Activated CD4-positive, alpha-beta memory T cell treated with anti-CD3 and anti-CD28 coated beads for 36 hours (primary cell): ENCODE results near the gene RBM22. TPM values are rescaled to one million over a fixed set of nuclear protein-coding genes. Genes with fewer than 3 reads are reported as not detected.

Experiments
- CTCF ChIA-PET: fragments of 350-600 bp; sonication (Branson Sonifier 250); formaldehyde crosslinking; loops from one replicate; lab custom pipeline; 2021; ENCODE audit warnings: antibody characterized with exemption, inconsistent platforms; lab: Charles Lee
- POLR2A ChIA-PET: fragments of 350-600 bp; sonication (Branson Sonifier 250); formaldehyde crosslinking; loops from one replicate; lab custom pipeline; 2021; ENCODE audit warnings: antibody characterized with exemption; lab: Charles Lee
- DNase-seq: peaks from one replicate; pipeline ENCODE4 v3.0.0-alpha.2; 2020
- H3K27ac Mint-ChIP-seq: one replicate; pipeline ENCODE4 v1.8.0; 2021; ENCODE audit warnings: mixed read lengths
- H3K27me3 Mint-ChIP-seq: one replicate; pipeline ENCODE4 v1.8.0; 2021; ENCODE audit warnings: mixed read lengths
- H3K36me3 Mint-ChIP-seq: one replicate; pipeline ENCODE4 v1.8.0; 2021; ENCODE audit warnings: mixed read lengths
- H3K4me1 Mint-ChIP-seq: one replicate; pipeline ENCODE4 v1.8.0; 2021; ENCODE audit warnings: low read depth, mixed read lengths
- H3K4me3 Mint-ChIP-seq: one replicate; pipeline ENCODE4 v1.8.0; 2021; ENCODE audit warnings: mild to moderate bottlenecking, mixed read lengths
- H3K9me3 Mint-ChIP-seq: one replicate; pipeline ENCODE4 v1.8.0; 2021; ENCODE audit warnings: mixed read lengths
- intact Hi-C: fragments of 100-400 bp; cut with micrococcal nuclease; formaldehyde crosslinking; loops from one replicate; pipeline ENCODE4 v1.15.1; 2023
- total RNA-seq, 2 experiments: library from RNA; stranded (reverse); gene quantifications; one replicate each; pipeline ENCODE4 v1.2.3, GENCODE V29; 2021

The RBM22 gene
- total RNA-seq, 2 experiments from 2014 or later, result 59.6 to 66.4 TPM

DNA sequence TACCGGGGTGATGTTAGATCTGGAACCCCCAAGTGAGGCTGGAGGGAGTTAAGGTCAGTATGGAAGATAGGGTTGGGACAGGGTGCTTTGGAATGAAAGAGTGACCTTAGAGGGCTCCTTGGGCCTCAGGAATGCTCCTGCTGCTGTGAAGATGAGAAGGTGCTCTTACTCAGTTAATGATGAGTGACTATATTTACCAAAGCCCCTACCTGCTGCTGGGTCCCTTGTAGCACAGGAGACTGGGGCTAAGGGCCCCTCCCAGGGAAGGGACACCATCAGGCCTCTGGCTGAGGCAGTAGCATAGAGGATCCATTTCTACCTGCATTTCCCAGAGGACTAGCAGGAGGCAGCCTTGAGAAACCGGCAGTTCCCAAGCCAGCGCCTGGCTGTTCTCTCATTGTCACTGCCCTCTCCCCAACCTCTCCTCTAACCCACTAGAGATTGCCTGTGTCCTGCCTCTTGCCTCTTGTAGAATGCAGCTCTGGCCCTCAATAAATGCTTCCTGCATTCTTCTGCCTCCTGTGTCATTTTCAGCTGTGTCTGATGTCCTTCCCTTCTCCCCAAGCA is 42.1 kb downstream of the RBM22 start:
- Mint-ChIP-seq H3K4me1 (peaks cover 2% of the 10 kb centered on the region), H3K9me3 (no peaks in the 10 kb centered on the region), H3K36me3 (no peaks in the 10 kb centered on the region), H3K4me3 (no peak overlapping the region), H3K27me3 (peaks cover 3% of the 10 kb centered on the region), H3K27ac (no peak overlapping the region)
- ChIA-PET CTCF (interaction anchor here (0.9 to 2.0 kb wide), 3 partner anchors 13 to 188 kb away, joined by 3 to 11 read pairs (median 4); partner anchors contain the start of gene IRGM), POLR2A (interaction anchor here (0.7 kb wide), 1 partner anchor 80 kb away, joined by 3 read pairs; no protein-coding TSS in a partner anchor)
- intact Hi-C loops, result loop anchor here (5.0 kb wide), 1 partner anchor 144 kb away; no protein-coding TSS in a partner anchor
- no peak for DNase-seq

DNA sequence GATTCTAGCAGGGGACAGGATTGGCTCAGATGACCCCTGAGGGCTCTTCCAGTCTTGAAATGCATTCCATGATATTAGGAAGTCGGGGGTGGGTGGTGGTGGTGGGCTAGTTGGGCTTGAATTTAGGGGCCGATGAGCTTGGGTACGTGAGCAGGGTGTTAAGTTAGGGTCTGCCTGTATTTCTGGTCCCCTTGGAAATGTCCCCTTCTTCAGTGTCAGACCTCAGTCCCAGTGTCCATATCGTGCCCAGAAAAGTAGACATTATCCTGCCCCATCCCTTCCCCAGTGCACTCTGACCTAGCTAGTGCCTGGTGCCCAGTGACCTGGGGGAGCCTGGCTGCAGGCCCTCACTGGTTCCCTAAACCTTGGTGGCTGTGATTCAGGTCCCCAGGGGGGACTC is 42.7 kb downstream of the RBM22 start:
- Mint-ChIP-seq H3K27me3 (peaks cover 3% of the 10 kb centered on the region), H3K4me1 (peaks cover 2% of the 10 kb centered on the region), H3K27ac (no peak overlapping the region), H3K4me3 (no peak overlapping the region), H3K9me3 (no peaks in the 10 kb centered on the region), H3K36me3 (no peaks in the 10 kb centered on the region)
- DNase-seq, result no peak
- intact Hi-C loops, result loop anchor here (5.0 kb wide), 1 partner anchor 144 kb away; no protein-coding TSS in a partner anchor
- ChIA-PET POLR2A (interaction anchor here (0.7 kb wide), 1 partner anchor 81 kb away, joined by 3 read pairs; no protein-coding TSS in a partner anchor), CTCF (interaction anchor here (0.8 to 5.6 kb wide), 5 partner anchors 13 to 189 kb away, joined by 3 to 49 read pairs (median 5); partner anchors contain the start of gene IRGM)

DNA sequence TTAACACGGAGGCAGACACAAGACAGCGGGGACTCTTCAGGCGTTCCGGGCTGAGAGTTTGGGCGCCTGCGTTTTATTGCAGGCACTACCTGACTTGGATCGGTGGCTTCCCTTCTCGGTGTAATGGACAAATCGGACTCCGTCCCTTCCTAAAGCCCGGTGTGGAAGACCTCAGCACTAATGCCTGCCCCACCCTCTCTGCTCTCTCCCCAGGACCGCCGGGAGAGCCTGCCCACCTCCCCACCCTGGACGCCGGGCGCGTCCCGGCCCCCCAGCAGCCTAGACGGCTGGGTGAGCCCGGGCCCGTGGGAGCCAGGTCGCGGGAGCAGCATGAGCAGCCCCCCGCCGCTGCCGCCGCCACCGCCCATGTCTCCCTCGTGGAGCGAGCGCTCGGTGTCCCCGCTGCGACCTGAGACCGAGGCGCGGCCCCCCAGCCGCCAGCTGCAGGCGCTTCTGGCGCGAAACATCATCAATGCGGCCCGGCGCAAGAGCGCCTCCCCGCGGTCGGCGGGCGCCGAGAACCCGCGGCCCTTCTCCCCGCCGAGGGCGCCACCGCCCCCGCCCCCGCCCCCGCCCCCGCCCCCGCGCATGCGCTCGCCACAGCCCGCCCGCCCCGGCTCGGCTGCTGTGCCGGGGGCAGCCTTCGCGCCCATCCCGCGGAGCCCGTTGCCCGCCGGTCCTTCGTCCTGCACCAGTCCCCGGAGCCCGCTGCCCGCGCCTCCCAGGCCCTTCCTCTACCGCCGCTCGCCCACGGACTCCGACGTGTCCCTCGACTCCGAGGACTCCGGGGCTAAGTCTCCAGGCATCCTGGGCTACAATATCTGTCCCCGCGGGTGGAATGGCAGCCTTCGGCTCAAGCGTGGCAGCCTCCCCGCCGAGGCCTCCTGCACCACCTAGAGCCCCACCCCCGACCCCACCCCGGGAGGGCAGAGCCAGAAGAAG is 44.4 kb downstream of the RBM22 start:
- ChIA-PET POLR2A (no interaction called here), CTCF (interaction anchor here (0.6 to 5.6 kb wide), 14 partner anchors 11 to 512 kb away, joined by 3 to 49 read pairs (median 4); partner anchors contain the start of gene IRGM)
- Mint-ChIP-seq H3K27me3 (no peaks in the 10 kb centered on the region), H3K4me1 (peaks cover 2% of the 10 kb centered on the region), H3K27ac (no peak overlapping the region), H3K36me3 (no peaks in the 10 kb centered on the region), H3K9me3 (no peaks in the 10 kb centered on the region), H3K4me3 (peak overlapping the region; percentile 70)
- intact Hi-C loops, result loop anchor here (1.0 to 5.0 kb wide), 4 partner anchors 95 to 198 kb away; partner anchors contain the start of gene IRGM
- DNase-seq, result peak; percentile 80

DNA sequence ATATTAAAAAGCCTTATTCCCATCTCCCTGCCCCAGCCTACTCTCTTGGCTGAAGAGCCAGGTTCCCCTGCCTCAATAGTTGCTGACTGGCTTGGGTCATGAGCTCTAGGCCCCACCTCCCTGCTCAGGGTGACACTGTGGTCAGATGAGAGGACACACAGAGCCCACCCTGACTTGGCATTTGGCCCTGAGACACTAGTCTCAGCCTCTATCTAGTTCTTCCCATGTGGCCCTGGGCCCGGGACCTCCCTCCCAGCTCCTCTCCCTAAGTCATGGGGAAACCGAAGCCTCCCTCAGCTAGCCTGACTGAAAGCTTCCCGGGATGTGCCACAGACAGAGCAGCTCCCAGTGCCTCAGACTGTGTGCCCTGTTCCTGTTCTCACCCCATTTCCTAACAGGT is 45.6 kb downstream of the RBM22 start:
- Mint-ChIP-seq H3K36me3 (no peaks in the 10 kb centered on the region), H3K4me1 (peaks cover 2% of the 10 kb centered on the region), H3K9me3 (no peaks in the 10 kb centered on the region), H3K27me3 (no peaks in the 10 kb centered on the region), H3K4me3 (no peak overlapping the region), H3K27ac (no peak overlapping the region)
- no peak for DNase-seq
- ChIA-PET CTCF (interaction anchor here (0.6 to 5.6 kb wide), 6 partner anchors 15 to 198 kb away, joined by 3 to 49 read pairs (median 4); no protein-coding TSS in a partner anchor), POLR2A (no interaction called here)
- intact Hi-C loops, result loop anchor here (5.0 kb wide), 1 partner anchor 147 kb away; no protein-coding TSS in a partner anchor

DNA sequence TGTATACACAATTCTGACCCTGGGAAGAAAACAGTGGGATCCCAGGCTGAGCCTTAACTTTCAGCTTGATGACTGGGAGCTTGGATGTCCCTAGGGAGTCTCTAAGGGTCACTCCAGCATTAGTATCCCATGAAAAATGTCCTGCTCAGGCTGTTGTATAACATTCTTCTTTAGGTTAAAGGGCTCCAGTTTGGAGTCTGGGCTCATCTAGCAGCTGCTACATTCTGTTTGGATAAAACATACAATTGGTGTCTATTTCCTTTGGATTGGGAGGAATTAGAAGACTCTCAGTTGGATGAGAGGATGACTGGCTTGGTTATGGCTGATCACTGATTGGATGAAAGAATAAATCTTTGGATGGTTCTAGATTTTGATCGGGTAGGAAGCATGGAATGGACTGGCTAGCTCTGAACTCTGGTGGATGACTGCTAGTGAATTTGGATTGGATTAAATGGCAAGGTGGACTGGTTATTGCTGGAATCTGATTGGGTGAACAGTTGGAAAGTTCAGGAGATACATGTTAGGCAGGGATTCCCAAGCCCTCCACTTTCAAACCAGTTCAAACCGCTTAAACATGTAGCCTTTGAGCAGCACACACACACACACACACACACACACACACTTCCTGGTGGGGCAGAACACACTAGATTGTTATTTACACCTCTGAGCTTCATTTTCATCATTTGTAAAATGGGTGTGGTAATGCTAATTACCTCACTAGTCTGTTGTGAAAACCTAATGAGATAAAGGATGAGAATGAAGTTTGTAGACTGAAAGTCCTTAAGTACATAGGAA is 46.9 kb downstream of the RBM22 start:
- Mint-ChIP-seq H3K4me1 (peaks cover 2% of the 10 kb centered on the region), H3K27me3 (no peaks in the 10 kb centered on the region), H3K4me3 (no peak overlapping the region), H3K9me3 (no peaks in the 10 kb centered on the region), H3K27ac (no peak overlapping the region), H3K36me3 (no peaks in the 10 kb centered on the region)
- CTCF ChIA-PET, result interaction anchor here (0.6 to 5.6 kb wide), 6 partner anchors 10 to 998 kb away, joined by 3 to 49 read pairs (median 4); partner anchors contain the start of gene IRGM
- no peak for DNase-seq
- intact Hi-C loops, result no loop called here
- POLR2A ChIA-PET, result no interaction called here

DNA sequence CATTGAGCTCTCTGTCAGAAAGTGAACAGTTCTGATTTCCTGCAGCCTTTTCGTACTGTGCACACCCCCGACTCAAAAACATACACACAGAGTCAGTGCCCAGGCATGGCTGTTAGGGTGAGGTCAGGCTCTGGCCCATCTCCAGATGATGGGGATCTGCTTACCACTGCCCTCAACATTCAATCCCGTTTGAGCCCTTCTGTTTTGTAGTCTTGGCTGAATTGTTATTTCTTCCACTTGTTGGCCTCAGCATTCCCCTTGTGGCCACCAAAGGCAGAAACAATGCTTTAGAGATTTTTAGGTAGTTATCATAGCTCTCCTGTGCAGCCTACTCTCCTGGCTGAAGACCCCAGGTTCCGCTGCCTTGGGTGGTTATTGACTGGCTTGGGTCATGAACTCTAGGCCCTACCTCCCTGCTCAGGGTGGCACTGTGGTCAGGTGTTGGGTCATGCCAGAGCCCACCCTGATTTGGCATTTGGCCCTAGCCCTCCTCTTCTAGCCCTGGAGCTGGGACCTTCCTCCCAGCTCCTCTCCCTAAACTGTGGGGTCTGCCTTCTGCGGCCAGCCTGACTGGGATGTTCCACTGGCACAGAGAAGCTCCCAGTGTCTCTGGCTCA is 47.6 kb downstream of the RBM22 start:
- no peaks in the 10 kb centered on the region for H3K9me3 Mint-ChIP-seq
- H3K27me3 Mint-ChIP-seq, result no peaks in the 10 kb centered on the region
- no peak overlapping the region for H3K4me3 Mint-ChIP-seq
- no peak overlapping the region for H3K27ac Mint-ChIP-seq
- POLR2A ChIA-PET, result no interaction called here
- CTCF ChIA-PET, result interaction anchor here (0.9 to 5.6 kb wide), 3 partner anchors 92 to 193 kb away, joined by 4 to 49 read pairs (median 6); partner anchors contain the start of gene IRGM
- peaks cover 2% of the 10 kb centered on the region for H3K4me1 Mint-ChIP-seq
- intact Hi-C loops, result no loop called here
- no peak for DNase-seq
- no peaks in the 10 kb centered on the region for H3K36me3 Mint-ChIP-seq

DNA sequence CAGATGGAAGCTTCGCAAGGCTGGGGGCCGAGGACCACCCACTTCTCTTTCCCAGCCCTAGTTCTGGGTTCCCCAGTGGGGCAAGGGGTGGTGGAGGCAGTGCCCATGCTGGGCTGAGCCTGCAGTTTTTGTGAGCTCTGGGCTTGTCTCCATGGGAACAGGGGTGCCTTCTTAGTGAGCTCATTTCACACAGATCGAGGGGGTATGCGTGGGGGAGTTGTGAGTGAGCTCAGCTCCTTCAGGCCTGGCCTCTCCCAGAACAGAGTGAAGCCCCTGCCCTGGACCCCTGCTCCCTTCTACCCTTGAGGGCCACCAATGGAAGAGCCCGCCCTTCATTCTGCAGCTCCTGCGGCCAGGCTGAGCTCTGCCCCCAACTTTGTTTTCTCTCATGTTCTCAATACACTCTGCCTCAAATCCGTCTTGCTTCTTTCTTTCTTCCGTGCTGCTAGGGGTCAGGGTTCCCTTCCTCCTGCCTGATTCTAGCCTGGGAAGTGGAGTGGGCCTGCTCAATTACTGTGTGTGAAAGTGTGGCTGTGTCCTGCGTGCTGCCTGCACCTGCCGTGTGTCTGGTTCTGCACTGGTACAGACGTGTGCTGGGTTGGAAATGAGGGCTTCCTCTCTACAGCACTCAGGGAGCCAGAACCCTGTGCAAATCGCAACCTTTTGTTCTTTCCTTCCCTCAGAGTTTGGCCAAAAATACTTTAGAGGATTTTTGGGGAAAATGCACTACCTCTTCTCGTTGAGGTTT is 48.8 kb downstream of the RBM22 start:
- no peak overlapping the region for H3K27ac Mint-ChIP-seq
- no peaks in the 10 kb centered on the region for H3K27me3 Mint-ChIP-seq
- no peaks in the 10 kb centered on the region for H3K9me3 Mint-ChIP-seq
- intact Hi-C loops, result no loop called here
- no peak for DNase-seq
- no peaks in the 10 kb centered on the region for H3K36me3 Mint-ChIP-seq
- no peak overlapping the region for H3K4me3 Mint-ChIP-seq
- H3K4me1 Mint-ChIP-seq, result peaks cover 2% of the 10 kb centered on the region
- ChIA-PET POLR2A (no interaction called here), CTCF (no interaction called here)

DNA sequence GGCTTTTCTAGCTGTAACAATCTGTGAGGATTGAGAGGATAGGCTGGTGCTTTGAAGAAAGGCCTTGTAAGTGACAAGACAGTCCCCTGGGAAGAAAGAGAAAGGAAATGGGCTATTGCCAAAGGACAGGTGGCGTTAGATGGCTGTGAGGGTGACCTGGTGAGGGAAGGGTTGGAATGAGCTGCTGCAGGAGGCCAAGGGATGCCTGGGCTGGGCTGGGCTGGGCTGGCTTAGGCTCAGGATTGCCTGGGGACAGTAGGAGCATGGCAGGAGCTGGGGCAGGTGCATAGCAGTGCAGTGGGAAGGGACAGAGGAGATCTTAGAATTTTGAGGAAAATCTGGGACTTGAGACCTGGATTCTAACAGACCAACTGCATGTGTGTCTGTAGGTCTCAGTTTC is 49.5 kb downstream of the RBM22 start:
- H3K9me3 Mint-ChIP-seq, result no peaks in the 10 kb centered on the region
- DNase-seq, result no peak
- no peaks in the 10 kb centered on the region for H3K36me3 Mint-ChIP-seq
- H3K4me1 Mint-ChIP-seq, result peaks cover 2% of the 10 kb centered on the region
- CTCF ChIA-PET, result no interaction called here
- POLR2A ChIA-PET, result no interaction called here
- H3K27me3 Mint-ChIP-seq, result no peaks in the 10 kb centered on the region
- intact Hi-C loops, result no loop called here
- no peak overlapping the region for H3K4me3 Mint-ChIP-seq
- no peak overlapping the region for H3K27ac Mint-ChIP-seq

DNA sequence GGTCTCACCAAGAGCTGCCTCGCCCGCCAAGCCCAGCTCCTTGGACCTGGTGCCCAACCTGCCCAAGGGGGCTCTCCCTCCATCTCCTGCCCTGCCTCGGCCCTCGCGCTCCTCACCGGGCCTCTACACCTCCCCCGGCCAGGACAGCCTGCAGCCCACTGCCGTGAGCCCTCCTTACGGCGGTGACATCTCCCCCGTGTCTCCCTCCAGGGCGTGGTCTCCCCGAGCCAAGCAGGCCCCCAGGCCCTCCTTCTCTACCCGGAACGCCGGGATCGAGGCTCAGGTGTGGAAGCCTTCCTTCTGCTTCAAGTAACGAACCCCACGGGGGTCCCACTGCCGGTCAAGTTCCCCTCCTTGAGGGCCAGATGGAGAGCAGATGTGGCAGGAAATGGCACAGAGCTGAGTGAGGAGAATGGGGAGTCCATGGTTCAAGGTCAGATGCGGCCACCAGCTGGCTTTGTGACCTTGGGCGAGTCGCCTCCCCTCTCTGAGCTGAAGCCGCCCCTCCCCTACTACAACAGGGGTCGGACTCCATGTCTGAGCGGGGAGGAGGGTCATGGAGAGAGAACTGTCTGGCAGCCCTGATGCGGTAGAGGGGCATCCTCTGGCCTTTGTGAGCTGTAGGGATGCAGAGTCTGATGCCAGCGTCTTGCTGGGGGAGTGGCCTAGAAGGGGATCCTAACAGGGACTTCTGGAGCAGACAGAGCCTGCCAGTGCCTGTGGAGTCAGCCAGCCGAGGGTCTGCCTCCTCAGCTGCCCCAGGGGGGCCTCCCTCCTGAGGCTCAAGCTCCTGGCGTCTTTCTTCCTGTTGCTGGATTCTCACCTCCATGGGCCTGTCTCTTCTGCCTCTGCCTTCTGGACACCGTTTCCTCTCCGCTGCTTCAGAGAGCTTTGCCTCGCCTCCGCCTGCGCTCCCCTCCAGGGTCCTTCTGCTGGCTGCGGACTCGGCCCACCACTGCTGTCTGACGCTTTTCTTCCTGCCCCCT is 50.5 kb downstream of the RBM22 start:
- CTCF ChIA-PET, result interaction anchor here (0.6 kb wide), 1 partner anchor 191 kb away, joined by 3 read pairs; no protein-coding TSS in a partner anchor
- no peaks in the 10 kb centered on the region for H3K4me1 Mint-ChIP-seq
- no peaks in the 10 kb centered on the region for H3K9me3 Mint-ChIP-seq
- H3K27ac Mint-ChIP-seq, result no peak overlapping the region
- POLR2A ChIA-PET, result no interaction called here
- no peak for DNase-seq
- H3K36me3 Mint-ChIP-seq, result no peaks in the 10 kb centered on the region
- no peaks in the 10 kb centered on the region for H3K27me3 Mint-ChIP-seq
- intact Hi-C loops, result no loop called here
- no peak overlapping the region for H3K4me3 Mint-ChIP-seq
